Measurements from ENCODE around the gene AQP1. TPM values are rescaled to one million over a fixed set of nuclear protein-coding genes. Genes with fewer than 3 reads are reported as not detected.

Gene AQP1
- total and polyA plus RNA-seq, 2 of the 13 experiments (the other 11 are each of a cell fraction or from before 2014, with no cell fraction given), result not detected

GRCh38 chr7:30974605-30975255, 63.1 kb downstream of the AQP1 start (continued):
- TF ChIP-seq GATAD1 (CRISPR knock-in tag; IDR thresholded peaks at IDR 0.05) (no peak), ZFY (CRISPR knock-in tag; IDR thresholded peaks at IDR 0.05) (no peak), ZNF761 (CRISPR knock-in tag; conservative IDR thresholded peaks at IDR 0.05) (no peak), MAFK (conservative IDR thresholded peaks at IDR 0.05 in 1 of 2, IDR thresholded peaks at IDR 0.05 in 1 of 2; ENCODE audit: low read length in 2 of 2) (no peak), RORA (CRISPR knock-in tag; IDR thresholded peaks at IDR 0.05) (no peak), TBP (CRISPR knock-in tag; IDR thresholded peaks at IDR 0.05) (no peak), PTBP1 (IDR thresholded peaks at IDR 0.05; ENCODE audit: low read depth, low read length, poor library complexity, severe bottlenecking) (no peak), ZMYM2 (CRISPR knock-in tag; IDR thresholded peaks at IDR 0.05) (0 out of 2 replicates have a peak, but pooled peaks have one; percentile 34), RFX1 (IDR thresholded peaks at IDR 0.05) (no peak), ZGPAT (CRISPR knock-in tag; IDR thresholded peaks at IDR 0.05) (no peak), STAG1 (CRISPR knock-in tag; IDR thresholded peaks at IDR 0.05) (peak; percentile 63), SNAPC2 (CRISPR knock-in tag; IDR thresholded peaks at IDR 0.05) (no peak), NR0B2 (CRISPR knock-in tag; IDR thresholded peaks at IDR 0.05) (no peak), FIP1L1 (IDR thresholded peaks at IDR 0.05; ENCODE audit: borderline replicate concordance, insufficient read depth, low read depth, low read length) (no peak), CAMTA2 (CRISPR knock-in tag; IDR thresholded peaks at IDR 0.05; ENCODE audit: borderline replicate concordance) (no peak), ZNF546 (CRISPR knock-in tag; conservative IDR thresholded peaks at IDR 0.05) (no peak), KLF6 (CRISPR knock-in tag; IDR thresholded peaks at IDR 0.05) (no peak), AHDC1 (CRISPR knock-in tag; IDR thresholded peaks at IDR 0.05; ENCODE audit: borderline replicate concordance) (no peak)
